Prostate gland (tissue), 2 donors: ENCODE measurements around the gene CXCR3.

Experiments used
- POLR2A ChIP-seq: fragments of 450-650 bp; IDR thresholded peaks from one replicate; pipeline ENCODE4 v1.6.1; 2016; ENCODE audit warnings: antibody characterized with exemption, mild to moderate bottlenecking
- TF ChIP-seq, protein P1 (sequence below), 4 experiments: fragments of 200-600 bp in 2 of 4; fragments of 450-650 bp in 2 of 4; sonication (generic) in 2 of 4; IDR thresholded peaks; 1 replicate in 3 of 4; 2 replicates in 1 of 4; pipeline ENCODE4 v1.5.1; 2016 to 2019; ENCODE audit warnings: antibody characterized with exemption in 4 of 4, mild to moderate bottlenecking in 2 of 4, moderate library complexity in 2 of 4

DNA sequence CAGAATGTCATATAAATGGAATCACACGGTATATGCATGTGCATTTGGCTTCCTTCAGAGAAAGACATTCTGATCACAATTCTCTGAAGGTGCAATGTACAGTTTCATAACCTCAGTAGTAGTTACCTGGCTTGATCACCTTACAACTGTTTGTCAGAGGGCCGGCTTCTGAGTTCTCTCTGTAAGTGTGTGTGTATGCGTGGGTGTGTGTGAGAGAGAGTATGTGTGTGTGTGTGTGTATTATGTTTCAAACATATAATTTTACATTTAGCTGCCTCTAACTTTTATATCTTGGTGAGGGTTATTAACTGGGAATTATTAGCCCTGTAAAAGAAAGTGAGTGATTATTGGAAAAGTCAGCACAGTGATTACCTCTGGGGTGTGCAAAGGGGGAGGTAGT, 41.0 kb upstream of the CXCR3 start:
- TF ChIP-seq, protein P1, sequence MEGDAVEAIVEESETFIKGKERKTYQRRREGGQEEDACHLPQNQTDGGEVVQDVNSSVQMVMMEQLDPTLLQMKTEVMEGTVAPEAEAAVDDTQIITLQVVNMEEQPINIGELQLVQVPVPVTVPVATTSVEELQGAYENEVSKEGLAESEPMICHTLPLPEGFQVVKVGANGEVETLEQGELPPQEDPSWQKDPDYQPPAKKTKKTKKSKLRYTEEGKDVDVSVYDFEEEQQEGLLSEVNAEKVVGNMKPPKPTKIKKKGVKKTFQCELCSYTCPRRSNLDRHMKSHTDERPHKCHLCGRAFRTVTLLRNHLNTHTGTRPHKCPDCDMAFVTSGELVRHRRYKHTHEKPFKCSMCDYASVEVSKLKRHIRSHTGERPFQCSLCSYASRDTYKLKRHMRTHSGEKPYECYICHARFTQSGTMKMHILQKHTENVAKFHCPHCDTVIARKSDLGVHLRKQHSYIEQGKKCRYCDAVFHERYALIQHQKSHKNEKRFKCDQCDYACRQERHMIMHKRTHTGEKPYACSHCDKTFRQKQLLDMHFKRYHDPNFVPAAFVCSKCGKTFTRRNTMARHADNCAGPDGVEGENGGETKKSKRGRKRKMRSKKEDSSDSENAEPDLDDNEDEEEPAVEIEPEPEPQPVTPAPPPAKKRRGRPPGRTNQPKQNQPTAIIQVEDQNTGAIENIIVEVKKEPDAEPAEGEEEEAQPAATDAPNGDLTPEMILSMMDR (IDR thresholded peaks at IDR 0.05): no peak
- TF ChIP-seq POLR2A: no peak
